ENCODE data around the gene PCP4.

DNA sequence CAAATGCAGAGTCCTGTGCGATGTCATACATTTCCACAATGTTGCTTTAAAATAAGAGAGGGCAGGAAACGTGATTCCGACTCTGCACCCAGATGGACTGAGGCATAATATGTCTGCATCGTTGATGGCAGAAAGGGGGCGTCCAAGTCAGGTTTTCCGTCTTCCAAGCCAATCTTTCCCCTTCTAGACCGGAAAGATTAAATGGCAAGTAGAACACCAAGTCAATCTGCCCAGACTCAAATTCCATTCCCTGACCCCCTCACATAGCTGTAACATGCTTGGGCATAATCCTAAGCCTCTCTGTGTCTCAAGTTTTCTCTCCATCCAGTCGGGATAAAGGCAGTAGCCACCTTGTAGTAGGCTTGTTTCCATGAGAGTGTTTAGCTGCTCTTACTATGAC is 14.4 kb downstream of the PCP4 start:
- TF ChIP-seq POLR2AphosphoS5 (IDR thresholded peaks at IDR 0.05; ENCODE audit: low read depth, low read length) (no peak), POLR2A (IDR thresholded peaks at IDR 0.05; ENCODE audit: low read depth, low read length) (no peak)

Data from GM12892 (cell line).